SK-N-SH treated with all-trans-retinoic acid at 6 μM for 48 hours (cell line): Measurements from ENCODE around the gene MAGEA8.

Experiments
- ARNTL ChIP-seq: fragments of 450-650 bp; formaldehyde crosslinking; IDR thresholded peaks from 2 replicates; pipeline ENCODE4 v1.5.0; 2020; ENCODE audit warnings: low read depth, mild to moderate bottlenecking, moderate library complexity, borderline replicate concordance
- CSDC2 ChIP-seq: fragments of 250-450 bp; sonication (Bioruptor Pico); IDR thresholded peaks from 2 replicates; pipeline ENCODE4 v1.5.0; 2020; ENCODE audit warnings: mild to moderate bottlenecking, moderate library complexity
- ESRRG ChIP-seq: fragments of 250-450 bp; sonication (Bioruptor Pico); IDR thresholded peaks from 2 replicates; pipeline ENCODE4 v1.6.1; 2021; ENCODE audit warnings: mild to moderate bottlenecking
- GLIS3 ChIP-seq: fragments of 250-450 bp; sonication (Bioruptor Pico); IDR thresholded peaks from 2 replicates; pipeline ENCODE4 v1.5.0; 2020; ENCODE audit warnings: mild to moderate bottlenecking, moderate library complexity
- TOX ChIP-seq: fragments of 250-450 bp; sonication (Bioruptor Pico); IDR thresholded peaks from 2 replicates; pipeline ENCODE4 v1.8.0; 2021; ENCODE audit warnings: mild to moderate bottlenecking, moderate library complexity, borderline replicate concordance
- ZC3H10 ChIP-seq: fragments of 250-450 bp; sonication (Bioruptor Pico); IDR thresholded peaks from 2 replicates; pipeline ENCODE4 v1.5.1; 2021; ENCODE audit warnings: mild to moderate bottlenecking, moderate library complexity
- ZFP3 ChIP-seq: fragments of 250-450 bp; sonication (Bioruptor Pico); IDR thresholded peaks from 2 replicates; pipeline ENCODE4 v1.5.0; 2020; ENCODE audit warnings: mild to moderate bottlenecking, moderate library complexity
- ZNF70 ChIP-seq: fragments of 450-650 bp; formaldehyde crosslinking; IDR thresholded peaks from 2 replicates; pipeline ENCODE4 v1.5.0; 2020; ENCODE audit warnings: mild to moderate bottlenecking, moderate library complexity
- ZNF8 ChIP-seq: fragments of 450-650 bp; formaldehyde crosslinking; IDR thresholded peaks from 2 replicates; pipeline ENCODE4 v1.5.0; 2020; ENCODE audit warnings: mild to moderate bottlenecking, moderate library complexity
- TF ChIP-seq, protein P1 (sequence below): fragments of 250-450 bp; sonication (Bioruptor Pico); IDR thresholded peaks from 2 replicates; pipeline ENCODE4 v1.8.0; 2020; ENCODE audit warnings: mild to moderate bottlenecking, moderate library complexity, borderline replicate concordance
- TF ChIP-seq, protein P2 (sequence below): fragments of 250-450 bp; sonication (Bioruptor Pico); IDR thresholded peaks from 2 replicates; pipeline ENCODE4 v1.5.1; 2020; ENCODE audit warnings: low read depth, mild to moderate bottlenecking, moderate library complexity

DNA sequence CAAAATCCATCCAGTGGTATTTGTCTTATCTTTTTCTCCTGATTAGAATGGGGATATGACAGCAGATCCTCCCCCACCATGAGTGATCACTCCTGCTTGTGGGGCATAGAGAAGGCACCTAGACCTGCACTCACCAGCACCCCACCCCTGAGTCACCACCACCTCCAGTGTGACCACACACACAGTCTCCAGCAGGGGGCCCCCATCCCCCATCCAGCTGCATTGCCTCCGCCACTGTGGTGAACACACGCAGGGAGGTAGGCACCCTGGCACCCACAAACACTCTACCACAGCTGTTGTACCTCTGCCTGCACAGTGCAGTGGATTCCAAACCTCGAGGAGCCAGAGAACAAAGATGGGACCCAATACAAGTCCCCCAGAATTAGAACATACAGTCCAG is 9.0 kb upstream of the MAGEA8 start:
- TF ChIP-seq ARNTL (CRISPR knock-in tag) (no peak), ESRRG (CRISPR knock-in tag) (no peak), ZNF8 (no peak), CSDC2 (no peak), ZNF70 (no peak), GLIS3 (CRISPR knock-in tag) (no peak), ZC3H10 (CRISPR knock-in tag) (no peak), TOX (CRISPR knock-in tag) (no peak), ZFP3 (CRISPR knock-in tag) (no peak)
- TF ChIP-seq, protein P1, sequence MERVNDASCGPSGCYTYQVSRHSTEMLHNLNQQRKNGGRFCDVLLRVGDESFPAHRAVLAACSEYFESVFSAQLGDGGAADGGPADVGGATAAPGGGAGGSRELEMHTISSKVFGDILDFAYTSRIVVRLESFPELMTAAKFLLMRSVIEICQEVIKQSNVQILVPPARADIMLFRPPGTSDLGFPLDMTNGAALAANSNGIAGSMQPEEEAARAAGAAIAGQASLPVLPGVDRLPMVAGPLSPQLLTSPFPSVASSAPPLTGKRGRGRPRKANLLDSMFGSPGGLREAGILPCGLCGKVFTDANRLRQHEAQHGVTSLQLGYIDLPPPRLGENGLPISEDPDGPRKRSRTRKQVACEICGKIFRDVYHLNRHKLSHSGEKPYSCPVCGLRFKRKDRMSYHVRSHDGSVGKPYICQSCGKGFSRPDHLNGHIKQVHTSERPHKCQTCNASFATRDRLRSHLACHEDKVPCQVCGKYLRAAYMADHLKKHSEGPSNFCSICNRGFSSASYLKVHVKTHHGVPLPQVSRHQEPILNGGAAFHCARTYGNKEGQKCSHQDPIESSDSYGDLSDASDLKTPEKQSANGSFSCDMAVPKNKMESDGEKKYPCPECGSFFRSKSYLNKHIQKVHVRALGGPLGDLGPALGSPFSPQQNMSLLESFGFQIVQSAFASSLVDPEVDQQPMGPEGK (CRISPR knock-in tag), result no peak
- TF ChIP-seq, protein P2, sequence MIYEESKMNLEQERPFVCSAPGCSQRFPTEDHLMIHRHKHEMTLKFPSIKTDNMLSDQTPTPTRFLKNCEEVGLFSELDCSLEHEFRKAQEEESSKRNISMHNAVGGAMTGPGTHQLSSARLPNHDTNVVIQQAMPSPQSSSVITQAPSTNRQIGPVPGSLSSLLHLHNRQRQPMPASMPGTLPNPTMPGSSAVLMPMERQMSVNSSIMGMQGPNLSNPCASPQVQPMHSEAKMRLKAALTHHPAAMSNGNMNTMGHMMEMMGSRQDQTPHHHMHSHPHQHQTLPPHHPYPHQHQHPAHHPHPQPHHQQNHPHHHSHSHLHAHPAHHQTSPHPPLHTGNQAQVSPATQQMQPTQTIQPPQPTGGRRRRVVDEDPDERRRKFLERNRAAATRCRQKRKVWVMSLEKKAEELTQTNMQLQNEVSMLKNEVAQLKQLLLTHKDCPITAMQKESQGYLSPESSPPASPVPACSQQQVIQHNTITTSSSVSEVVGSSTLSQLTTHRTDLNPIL (CRISPR knock-in tag), result no peak
